Memory B cell (primary cell): ENCODE results near the gene SMYD5.
"Not testable (repeated sequence)": the region's sequence is repeated elsewhere in the genome, so short reads cannot be mapped to it uniquely, and the experiment has no call there.

Experiments
- ATAC-seq: fragments of 150-1000 bp; cut with Tn5 transposase; 2 replicates; pipeline ENCODE4 v1.10.0; 2021; ENCODE audit warnings: low read depth, mild to moderate bottlenecking, moderate library complexity
- DNase-seq, 2 donors: peaks; one replicate each; pipeline ENCODE4 v3.0.0; 2022; ENCODE audit warnings: low spot score in 2 of 2
- H3K27ac Mint-ChIP-seq: one replicate; pipeline ENCODE4 v1.8.0; 2022; ENCODE audit warnings: mild to moderate bottlenecking, moderate library complexity, mixed read lengths
- H3K27me3 Mint-ChIP-seq: one replicate; pipeline ENCODE4 v1.8.0; 2022; ENCODE audit warnings: mixed read lengths
- H3K36me3 Mint-ChIP-seq: one replicate; pipeline ENCODE4 v1.8.0; 2022; ENCODE audit warnings: mild to moderate bottlenecking, mixed read lengths
- H3K4me1 Mint-ChIP-seq: one replicate; pipeline ENCODE4 v1.8.0; 2022; ENCODE audit warnings: mixed read lengths
- H3K4me3 Mint-ChIP-seq: one replicate; pipeline ENCODE4 v1.8.0; 2022; ENCODE audit warnings: mild to moderate bottlenecking, moderate library complexity, mixed read lengths
- H3K9me3 Mint-ChIP-seq: one replicate; pipeline ENCODE4 v1.8.0; 2022; ENCODE audit warnings: mixed read lengths

The SMYD5 gene

DNA sequence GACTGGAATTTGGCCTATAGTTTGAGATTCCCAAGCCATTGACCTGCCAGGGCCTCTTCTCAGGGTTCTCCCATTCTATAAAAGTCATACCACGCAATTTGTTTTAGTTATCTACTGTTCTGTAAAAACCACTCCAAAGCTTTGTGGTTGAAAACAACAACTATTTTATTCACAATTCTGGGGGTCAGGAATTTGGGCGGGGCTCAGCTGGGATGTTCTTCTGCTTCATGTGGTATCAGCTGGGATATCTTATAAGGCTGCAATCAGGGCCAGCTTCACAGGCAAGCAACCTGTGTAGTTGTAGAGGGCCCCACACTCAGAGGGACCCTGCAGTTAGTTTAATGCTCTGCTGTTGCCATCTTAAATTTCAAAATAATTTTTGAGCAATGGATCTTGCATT lies 28.1 kb upstream of the SMYD5 start:
- H3K27ac Mint-ChIP-seq, result no peak overlapping the region

DNA sequence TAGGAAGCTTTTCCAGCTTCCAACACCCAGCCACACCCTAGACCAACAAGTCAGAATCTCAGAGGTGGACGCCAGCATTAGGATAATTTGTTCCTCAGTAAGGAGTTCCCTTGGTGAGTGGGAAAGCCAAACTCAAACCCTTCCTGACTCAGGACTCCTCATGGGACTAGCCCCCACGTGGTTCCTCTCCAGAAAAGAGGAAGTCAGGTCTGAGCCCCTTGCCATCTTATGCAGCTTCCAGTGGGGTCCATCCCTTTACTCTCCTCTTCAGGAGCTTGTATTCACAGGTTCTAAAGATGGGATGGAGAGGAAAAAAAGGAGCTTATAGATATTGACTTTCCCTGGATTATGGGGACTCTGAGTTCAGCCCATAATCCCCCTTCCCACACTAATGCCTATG lies 26.5 kb upstream of the SMYD5 start:
- Mint-ChIP-seq H3K9me3 (no peaks in the 10 kb centered on the region), H3K4me1 (no peaks in the 10 kb centered on the region), H3K4me3 (no peak overlapping the region), H3K27me3 (peaks cover 12% of the 10 kb centered on the region), H3K36me3 (peaks cover 3% of the 10 kb centered on the region), H3K27ac (no peak overlapping the region)
- no peak for ATAC-seq
- DNase-seq, result no peak

More for the DNA sequence above, 28.1 kb upstream of the SMYD5 start:
- DNase-seq (no peak), ATAC-seq (no peak)
- no peaks in the 10 kb centered on the region for H3K4me1 Mint-ChIP-seq
- no peaks in the 10 kb centered on the region for H3K9me3 Mint-ChIP-seq
- H3K27me3 Mint-ChIP-seq, result peaks cover 9% of the 10 kb centered on the region
- no peak overlapping the region for H3K4me3 Mint-ChIP-seq
- H3K36me3 Mint-ChIP-seq, result peaks cover 3% of the 10 kb centered on the region

- Mint-ChIP-seq H3K9me3 (peaks cover 4% of the 10 kb centered on the region), H3K27ac (no peak overlapping the region), H3K4me3 (no peak overlapping the region), H3K36me3 (peaks cover 4% of the 10 kb centered on the region), H3K27me3 (peaks cover 18% of the 10 kb centered on the region), H3K4me1 (no peaks in the 10 kb centered on the region)
- DNase-seq, result no peak
- ATAC-seq, result no peak
Observed at GRCh38 chr2:73197579-73197978, 16.5 kb upstream of the SMYD5 start.

- DNase-seq, ATAC-seq, H3K4me1 Mint-ChIP-seq, H3K4me3 Mint-ChIP-seq, H3K9me3 Mint-ChIP-seq, H3K36me3 Mint-ChIP-seq, H3K27ac Mint-ChIP-seq: not testable (repeated sequence)
- H3K27me3 Mint-ChIP-seq, result peaks cover 25% of the 10 kb centered on the region
Observed at GRCh38 chr2:73200281-73200680, 13.8 kb upstream of the SMYD5 start.

DNA sequence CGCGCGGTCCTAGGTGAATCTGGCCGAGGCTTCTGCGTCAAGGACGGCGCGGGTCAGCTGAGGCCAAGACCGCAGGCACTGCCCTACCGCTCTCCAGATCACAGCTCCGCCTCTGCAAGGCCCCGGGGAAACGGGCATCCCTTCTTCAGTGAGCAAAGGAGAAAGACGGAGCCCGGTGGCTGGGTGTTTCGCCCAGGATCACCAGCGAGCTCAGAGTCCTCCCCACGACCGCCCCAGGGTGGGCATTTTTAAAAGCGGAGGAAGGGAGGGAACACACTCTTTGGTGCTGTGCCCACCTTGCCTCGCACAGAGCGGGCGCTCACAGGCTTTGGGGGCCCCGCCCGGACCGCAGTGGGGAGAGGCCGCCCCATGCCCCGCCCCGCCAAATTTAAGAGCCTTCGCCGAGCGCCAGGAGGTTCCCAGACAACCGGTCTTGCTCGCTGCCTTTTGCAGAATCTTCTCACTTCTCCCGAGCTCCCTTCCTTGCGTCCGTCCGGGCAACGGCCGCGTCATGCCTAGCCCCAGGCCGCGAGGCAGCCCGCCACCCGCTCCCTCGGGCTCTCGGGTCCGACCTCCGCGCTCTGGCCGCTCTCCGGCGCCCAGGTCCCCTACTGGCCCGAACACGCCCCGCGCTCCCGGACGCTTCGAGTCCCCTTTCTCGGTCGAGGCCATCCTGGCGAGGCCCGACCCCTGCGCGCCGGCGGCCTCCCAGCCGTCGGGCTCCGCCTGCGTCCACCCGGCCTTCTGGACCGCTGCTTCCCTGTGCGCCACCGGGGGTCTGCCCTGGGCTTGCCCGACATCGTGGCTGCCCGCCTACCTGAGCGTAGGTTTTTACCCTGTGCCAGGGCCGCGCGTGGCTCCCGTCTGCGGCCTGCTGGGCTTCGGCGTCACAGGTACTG lies 11.6 kb upstream of the SMYD5 start, which contains the start of gene NOTO:
NOTO (plus strand) TSS at position 419 of the 899 bp plus-strand sequence; CDS start at position 512, 93 bp downstream.
- Mint-ChIP-seq H3K4me3 (peak within 1 kb of the TSS; percentile 68), H3K27ac (no peak within 1 kb of the TSS), H3K36me3 (no peaks in the 10 kb centered on the region), H3K27me3 (peaks cover 28% of the 10 kb centered on the region), H3K4me1 (no peaks in the 10 kb centered on the region), H3K9me3 (peaks cover 2% of the 10 kb centered on the region)
- DNase-seq (peak in 1 of 2 donors; percentile 15), ATAC-seq (peak; percentile 43)

GRCh38 chr2:73203055-73203681 lies 10.9 kb upstream of the SMYD5 start:
- ATAC-seq, result no peak
- H3K27ac Mint-ChIP-seq, result no peak overlapping the region
- H3K9me3 Mint-ChIP-seq, result peaks cover 2% of the 10 kb centered on the region
- H3K4me3 Mint-ChIP-seq, result peak overlapping the region; percentile 68
- H3K36me3 Mint-ChIP-seq, result no peaks in the 10 kb centered on the region
- H3K27me3 Mint-ChIP-seq, result peaks cover 28% of the 10 kb centered on the region
- no peaks in the 10 kb centered on the region for H3K4me1 Mint-ChIP-seq
- DNase-seq, result peak in 1 of 2 donors; percentile 22

DNA sequence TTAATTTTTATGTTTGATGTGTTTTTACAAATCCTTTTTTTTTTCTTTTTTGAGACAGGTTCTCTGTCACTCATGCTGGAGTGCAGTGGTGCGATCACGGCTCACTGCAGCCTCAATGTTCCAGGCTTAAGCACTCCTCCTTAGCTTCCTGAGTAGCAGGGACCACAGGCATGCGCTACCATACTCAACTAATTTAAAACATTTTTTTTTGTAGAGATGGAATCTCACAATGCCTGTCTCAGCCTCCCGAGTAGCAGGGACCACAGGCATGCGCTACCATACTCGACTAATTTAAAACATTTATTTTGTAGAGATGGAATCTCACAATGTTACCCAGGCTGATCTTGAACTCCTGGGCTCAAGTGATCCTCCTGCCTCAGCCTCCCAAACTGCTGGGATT lies 8.4 kb upstream of the SMYD5 start:
- no peaks in the 10 kb centered on the region for H3K4me1 Mint-ChIP-seq
- no peak overlapping the region for H3K4me3 Mint-ChIP-seq
- no peak overlapping the region for H3K27ac Mint-ChIP-seq
- H3K9me3 Mint-ChIP-seq, result peaks cover 2% of the 10 kb centered on the region
- peaks cover 31% of the 10 kb centered on the region for H3K27me3 Mint-ChIP-seq
- no peaks in the 10 kb centered on the region for H3K36me3 Mint-ChIP-seq
- ATAC-seq, result no peak
- DNase-seq, result no peak

DNA sequence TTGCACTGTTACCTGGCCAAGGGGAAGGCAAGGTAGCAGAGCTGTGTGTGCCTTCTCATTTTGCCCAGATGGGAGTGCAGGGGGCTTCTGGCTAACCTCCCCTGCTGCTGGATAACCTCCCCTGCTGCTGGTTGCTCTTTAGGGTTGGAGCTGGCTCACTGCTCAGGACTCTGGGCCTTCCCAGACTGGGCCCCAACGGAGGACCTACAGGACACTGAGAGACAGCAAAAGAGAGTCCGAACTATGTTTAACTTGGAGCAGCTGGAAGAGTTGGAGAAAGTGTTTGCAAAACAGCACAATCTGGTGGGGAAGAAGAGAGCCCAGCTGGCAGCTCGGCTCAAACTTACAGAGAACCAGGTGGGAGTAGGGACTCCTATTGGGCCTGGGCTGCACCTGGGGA lies 5.8 kb upstream of the SMYD5 start:
- H3K9me3 Mint-ChIP-seq, result no peaks in the 10 kb centered on the region
- peaks cover 3% of the 10 kb centered on the region for H3K4me1 Mint-ChIP-seq
- H3K36me3 Mint-ChIP-seq, result no peaks in the 10 kb centered on the region
- H3K27me3 Mint-ChIP-seq, result peaks cover 24% of the 10 kb centered on the region
- ATAC-seq, result no peak
- no peak for DNase-seq
- no peak overlapping the region for H3K27ac Mint-ChIP-seq
- H3K4me3 Mint-ChIP-seq, result no peak overlapping the region

- Mint-ChIP-seq H3K4me1 (peaks cover 13% of the 10 kb centered on the region), H3K9me3 (no peaks in the 10 kb centered on the region), H3K27me3 (peaks cover 18% of the 10 kb centered on the region), H3K36me3 (no peaks in the 10 kb centered on the region), H3K4me3 (no peak overlapping the region), H3K27ac (no peak overlapping the region)
- no peak for ATAC-seq
- no peak for DNase-seq
Observed at GRCh38 chr2:73210019-73210418, 4.0 kb upstream of the SMYD5 start.

GRCh38 chr2:73210696-73211095 lies 3.3 kb upstream of the SMYD5 start:
- Mint-ChIP-seq H3K9me3 (no peaks in the 10 kb centered on the region), H3K4me1 (peaks cover 19% of the 10 kb centered on the region), H3K4me3 (no peak overlapping the region), H3K36me3 (no peaks in the 10 kb centered on the region), H3K27me3 (peaks cover 17% of the 10 kb centered on the region), H3K27ac (no peak overlapping the region)
- ATAC-seq, result no peak
- no peak for DNase-seq

DNA sequence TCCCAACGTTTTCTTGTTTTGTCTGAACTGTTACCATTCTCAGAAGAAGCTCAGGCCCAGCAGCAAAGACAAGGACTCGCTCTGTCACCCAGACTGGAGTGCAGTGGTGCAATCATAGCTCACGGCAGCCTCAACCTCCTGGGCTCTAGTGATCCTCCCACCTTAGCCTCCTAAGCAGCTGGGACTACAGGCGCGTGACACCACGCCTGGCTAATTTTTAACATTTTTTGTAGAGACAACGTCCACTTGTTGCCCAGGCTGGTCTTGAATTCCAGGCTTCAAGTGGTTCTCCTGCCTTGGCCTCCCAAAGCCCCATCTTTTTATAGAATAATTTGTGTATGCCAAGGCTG lies 2.0 kb upstream of the SMYD5 start:
- Mint-ChIP-seq H3K27ac (no peak overlapping the region), H3K36me3 (no peaks in the 10 kb centered on the region), H3K4me3 (no peak overlapping the region), H3K27me3 (peaks cover 14% of the 10 kb centered on the region), H3K4me1 (peaks cover 19% of the 10 kb centered on the region), H3K9me3 (no peaks in the 10 kb centered on the region)
- ATAC-seq (no peak), DNase-seq (no peak)

- no peaks in the 10 kb centered on the region for H3K36me3 Mint-ChIP-seq
- peak overlapping the region; percentile 8 for H3K4me3 Mint-ChIP-seq
- DNase-seq (peak; percentile 64 to 76), ATAC-seq (peak; percentile 65)
- H3K9me3 Mint-ChIP-seq, result no peaks in the 10 kb centered on the region
- peaks cover 19% of the 10 kb centered on the region for H3K4me1 Mint-ChIP-seq
- H3K27ac Mint-ChIP-seq, result no peak overlapping the region
- H3K27me3 Mint-ChIP-seq, result peaks cover 12% of the 10 kb centered on the region
Observed at GRCh38 chr2:73212448-73213176, 1.4 kb upstream of the SMYD5 start.

DNA sequence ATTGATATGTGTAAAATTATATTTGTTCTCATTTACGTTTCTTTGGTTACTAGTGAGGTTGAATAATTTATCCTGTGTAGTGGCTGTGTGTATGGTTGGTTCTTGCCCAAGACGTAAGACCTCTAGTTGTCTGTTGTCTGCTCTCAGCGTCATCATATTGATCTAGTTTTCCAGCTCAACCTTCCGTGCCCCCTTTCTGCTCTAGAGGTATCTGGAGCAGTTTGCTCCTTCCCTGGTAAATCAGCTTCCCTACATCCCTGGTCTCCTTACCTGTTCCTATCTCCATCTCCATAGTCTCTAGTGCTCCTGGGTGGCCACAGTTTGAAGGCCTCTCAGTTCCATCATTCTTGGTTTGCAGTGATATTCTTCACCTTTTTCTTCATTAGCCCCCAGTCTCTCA lies 1.2 kb downstream of the SMYD5 start:
- ATAC-seq, result no peak
- Mint-ChIP-seq H3K36me3 (peaks cover 2% of the 10 kb centered on the region), H3K27ac (peak overlapping the region; percentile 88), H3K4me1 (peaks cover 19% of the 10 kb centered on the region), H3K9me3 (no peaks in the 10 kb centered on the region), H3K4me3 (peak overlapping the region; percentile 94), H3K27me3 (peaks cover 1% of the 10 kb centered on the region)
- DNase-seq, result no peak

- no peak overlapping the region for H3K27ac Mint-ChIP-seq
- H3K27me3 Mint-ChIP-seq, result no peaks in the 10 kb centered on the region
- DNase-seq (no peak), ATAC-seq (no peak)
- peaks cover 19% of the 10 kb centered on the region for H3K4me1 Mint-ChIP-seq
- H3K4me3 Mint-ChIP-seq, result no peak overlapping the region
- H3K9me3 Mint-ChIP-seq, result no peaks in the 10 kb centered on the region
- peaks cover 8% of the 10 kb centered on the region for H3K36me3 Mint-ChIP-seq
Observed at GRCh38 chr2:73217160-73217559, 3.1 kb downstream of the SMYD5 start.
